GM19035 (cell line): Measurements from ENCODE around the gene SPATA31E1.
"Not testable (repeated sequence)": the region's sequence is repeated elsewhere in the genome, so short reads cannot be mapped to it uniquely, and the experiment has no call there.

ENCODE experiments used
- ATAC-seq: cut with Tn5 transposase; IDR thresholded peaks from one replicate; pipeline ENCODE4 v1.9.1; 2021; ENCODE audit not compliant: unreplicated experiment

SPATA31E1 gene

GRCh38 chr9:87882627-87883026 lies at the start of gene SPATA31E1:
TSS of gene SPATA31E1 (plus strand) at chr9:87882877. CDS start at chr9:87882892, 15 bp downstream.
- no peak for ATAC-seq

DNA sequence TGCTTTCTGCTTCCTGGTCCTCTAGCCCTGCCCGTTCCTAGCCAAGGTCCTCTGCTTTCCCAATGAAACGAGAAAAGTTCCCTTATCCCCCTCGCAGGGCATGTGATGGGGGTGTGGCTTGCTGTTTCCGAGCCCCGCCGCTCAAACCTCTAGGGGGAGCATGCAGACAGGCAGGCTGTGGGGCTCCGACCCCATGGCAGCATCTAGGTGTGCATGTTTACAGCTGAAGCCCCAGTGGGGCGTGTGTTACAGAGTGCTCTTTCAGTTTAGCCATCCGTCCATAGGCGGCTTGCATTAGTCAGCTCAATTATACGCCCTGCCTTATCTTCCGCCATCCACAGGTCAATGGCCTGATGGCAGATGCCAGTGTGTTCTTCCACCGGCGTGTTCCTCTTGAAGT lies 48.3 kb upstream of the SPATA31E1 start:
- ATAC-seq: no peak

- ATAC-seq: no peak
Measured at GRCh38 chr9:87836536-87836935, 46.1 kb upstream of the SPATA31E1 start.

- no peak for ATAC-seq
Measured at GRCh38 chr9:87836951-87837705, 45.5 kb upstream of the SPATA31E1 start.

DNA sequence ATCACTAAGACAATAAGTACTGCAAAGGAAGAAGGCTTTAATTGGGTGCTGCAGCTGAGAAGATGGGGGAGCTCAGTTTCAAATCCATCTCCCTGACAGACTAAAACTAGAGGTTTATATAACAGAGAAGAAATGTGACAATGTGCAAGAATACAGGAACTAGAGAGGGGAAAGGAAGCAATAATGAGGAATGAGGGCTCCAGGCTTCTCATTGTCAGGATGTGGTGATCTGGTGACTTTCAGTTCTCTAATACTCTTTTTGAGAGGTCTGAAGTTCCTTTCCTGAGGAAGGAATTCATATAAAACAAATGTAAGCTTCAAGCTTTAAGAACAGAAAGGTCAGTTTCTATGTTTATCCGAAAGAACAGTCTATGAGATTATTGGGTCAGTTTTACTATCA lies 42.5 kb upstream of the SPATA31E1 start:
- ATAC-seq: no peak

- ATAC-seq: no peak
Measured at GRCh38 chr9:87842878-87843585, 39.6 kb upstream of the SPATA31E1 start.

GRCh38 chr9:87844506-87844905 lies 38.2 kb upstream of the SPATA31E1 start:
- no peak for ATAC-seq

- not testable (repeated sequence) for ATAC-seq
Measured at GRCh38 chr9:87847817-87848216, 34.9 kb upstream of the SPATA31E1 start.

- no peak for ATAC-seq
Measured at GRCh38 chr9:87849144-87849758, 33.4 kb upstream of the SPATA31E1 start.

DNA sequence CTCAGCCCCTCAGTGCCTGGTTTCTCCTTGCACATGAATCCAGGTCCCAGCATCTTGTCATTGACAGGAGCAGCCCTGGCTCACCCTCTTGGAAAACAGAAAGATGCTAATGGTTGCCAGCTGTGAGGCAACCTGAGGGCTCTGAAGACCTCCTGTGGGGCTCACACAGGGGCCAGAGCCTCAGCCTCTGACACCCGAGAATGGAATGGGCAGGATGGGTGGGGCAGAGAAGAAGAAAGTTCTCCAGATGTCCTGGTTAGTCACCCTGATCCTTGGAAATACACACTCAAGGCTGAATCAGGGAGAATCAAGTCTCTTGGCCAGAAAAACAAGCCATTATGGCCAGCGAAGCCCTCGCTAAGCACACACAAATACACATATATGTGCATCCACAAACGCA lies 32.3 kb upstream of the SPATA31E1 start:
- ATAC-seq: no peak

DNA sequence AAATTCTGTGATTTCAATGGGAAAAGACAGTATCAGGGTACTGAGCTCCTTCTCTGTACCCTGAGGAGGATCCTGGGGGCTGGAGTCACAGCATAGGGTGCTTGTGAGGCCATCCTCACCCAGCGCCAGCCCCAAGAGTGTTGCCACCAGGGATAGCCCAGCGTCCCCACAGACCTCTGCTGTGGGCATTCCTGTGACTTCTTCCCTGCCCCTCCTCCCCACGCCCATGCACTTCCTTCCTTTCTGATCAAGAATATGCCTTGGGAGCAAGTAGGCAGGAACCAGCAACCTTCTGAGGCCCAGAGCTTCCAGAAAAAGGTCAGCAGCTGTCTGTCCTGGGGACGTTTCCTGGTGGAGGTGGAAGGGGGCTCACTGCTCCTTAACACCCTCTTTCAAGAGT lies 31.5 kb upstream of the SPATA31E1 start:
- not testable (repeated sequence) for ATAC-seq

DNA sequence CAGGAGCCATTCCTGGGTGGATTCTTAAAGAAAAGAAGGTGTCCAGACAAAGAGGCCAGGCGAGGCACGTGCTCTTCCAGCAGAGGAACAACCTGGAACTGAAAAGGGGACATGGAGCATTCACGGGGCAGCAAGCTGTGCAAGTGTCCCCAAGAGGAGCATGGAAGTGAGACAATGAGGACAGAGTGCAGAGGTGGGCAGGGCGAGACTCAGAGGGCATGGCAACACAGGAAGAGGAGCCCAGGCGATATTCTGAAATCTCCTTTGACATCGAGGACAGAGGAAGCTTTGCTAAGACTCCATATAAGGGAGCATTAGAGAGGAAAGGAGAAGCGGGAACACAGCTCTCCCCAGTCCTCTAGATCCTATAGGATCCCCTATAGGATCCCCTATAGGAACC lies 29.4 kb upstream of the SPATA31E1 start:
- ATAC-seq: no peak

DNA sequence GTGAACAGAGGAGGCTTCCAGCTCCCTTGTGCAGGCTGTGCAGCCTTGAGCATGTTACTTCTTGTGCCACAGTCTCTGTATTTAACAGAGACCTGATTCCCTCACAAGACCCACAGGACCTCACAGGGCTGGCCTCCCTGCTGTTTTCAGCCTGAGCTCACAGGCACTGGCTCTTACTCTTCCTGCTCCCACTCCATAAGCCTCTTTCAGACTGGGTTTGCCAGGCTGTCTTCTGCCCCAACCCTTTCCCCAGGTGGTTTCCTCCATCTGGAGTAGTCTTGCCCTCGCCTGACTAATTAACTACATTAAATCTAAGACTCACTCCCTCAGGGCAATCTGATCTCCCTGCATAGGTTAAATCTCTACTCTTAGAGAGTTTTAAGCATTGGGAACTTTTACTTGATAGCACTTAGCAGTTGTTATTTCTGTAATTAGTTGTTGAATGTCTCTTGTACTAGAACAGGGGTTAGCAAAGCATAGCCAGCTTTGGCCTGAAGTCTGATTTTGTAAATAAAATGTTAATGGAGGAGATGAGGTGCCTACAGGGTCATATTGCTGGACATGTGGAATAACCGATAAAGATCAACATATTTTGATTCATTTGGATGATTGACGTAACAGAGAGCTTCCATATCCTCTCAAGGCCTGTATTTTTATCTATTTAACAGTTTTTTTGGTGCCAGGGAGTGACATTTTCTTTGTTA lies 28.6 kb upstream of the SPATA31E1 start:
- no peak for ATAC-seq

DNA sequence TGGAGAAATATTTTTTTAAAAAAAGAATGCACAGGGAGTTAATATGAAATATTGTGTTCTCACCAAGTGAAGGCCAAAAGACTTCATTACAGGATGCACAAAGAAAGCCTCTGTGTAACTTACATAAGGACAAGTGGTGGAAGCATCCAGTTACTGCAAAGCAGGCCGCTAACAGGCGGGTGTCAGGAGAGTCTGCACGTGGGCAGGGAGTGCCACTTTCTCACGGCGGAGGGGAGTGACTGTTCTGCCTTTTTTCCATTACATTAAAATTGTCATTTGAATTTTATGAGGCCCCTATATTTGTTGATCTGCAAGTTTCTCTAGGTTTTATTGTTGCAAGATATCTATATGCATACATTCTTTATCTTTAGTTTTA lies 28.1 kb upstream of the SPATA31E1 start:
- no peak for ATAC-seq

- ATAC-seq: no peak
Measured at GRCh38 chr9:87855061-87855460, 27.6 kb upstream of the SPATA31E1 start.

DNA sequence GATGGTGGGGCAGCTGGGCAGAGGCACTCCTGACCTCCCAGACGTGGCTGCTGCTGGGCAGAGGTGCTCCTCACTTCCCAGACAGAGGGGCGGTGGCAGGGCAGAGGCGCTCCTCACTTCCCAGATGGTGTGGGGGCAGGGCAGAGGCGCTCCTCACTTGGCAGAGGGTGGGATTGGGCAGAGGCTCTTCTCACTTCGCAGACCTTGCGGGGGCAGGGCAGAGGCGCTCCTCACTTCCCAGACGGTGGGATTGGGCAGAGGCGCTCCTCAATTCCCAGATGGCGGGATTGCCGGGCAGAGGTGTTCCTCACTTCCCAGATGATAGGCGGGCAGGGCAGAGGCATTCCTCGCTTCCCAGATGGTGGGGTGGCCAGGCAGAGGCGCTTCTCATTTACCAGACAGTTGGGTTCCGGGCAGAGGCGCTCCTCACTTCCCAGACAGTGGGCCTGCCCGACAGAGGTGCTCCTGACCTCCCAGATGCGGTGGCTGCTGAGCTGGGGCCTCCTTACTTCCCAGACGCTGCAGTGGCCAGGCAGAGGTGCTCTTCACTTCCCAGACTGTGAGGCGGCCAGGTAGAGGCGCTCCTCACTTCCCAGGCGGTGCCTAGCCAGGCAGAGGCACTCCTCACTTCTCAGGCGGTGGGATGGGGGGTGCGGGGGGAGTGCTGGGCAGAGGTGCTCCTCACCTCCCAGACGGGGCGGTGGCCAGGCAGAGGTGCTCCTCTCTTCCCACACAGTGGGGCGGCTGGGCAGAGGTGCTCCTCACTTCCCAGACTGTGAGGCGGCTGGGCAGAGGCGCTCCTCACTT lies 25.3 kb upstream of the SPATA31E1 start:
- ATAC-seq: no peak

- no peak for ATAC-seq
Measured at GRCh38 chr9:87857948-87858335, 24.7 kb upstream of the SPATA31E1 start.

- ATAC-seq: no peak
Measured at GRCh38 chr9:87859137-87859536, 23.5 kb upstream of the SPATA31E1 start.

DNA sequence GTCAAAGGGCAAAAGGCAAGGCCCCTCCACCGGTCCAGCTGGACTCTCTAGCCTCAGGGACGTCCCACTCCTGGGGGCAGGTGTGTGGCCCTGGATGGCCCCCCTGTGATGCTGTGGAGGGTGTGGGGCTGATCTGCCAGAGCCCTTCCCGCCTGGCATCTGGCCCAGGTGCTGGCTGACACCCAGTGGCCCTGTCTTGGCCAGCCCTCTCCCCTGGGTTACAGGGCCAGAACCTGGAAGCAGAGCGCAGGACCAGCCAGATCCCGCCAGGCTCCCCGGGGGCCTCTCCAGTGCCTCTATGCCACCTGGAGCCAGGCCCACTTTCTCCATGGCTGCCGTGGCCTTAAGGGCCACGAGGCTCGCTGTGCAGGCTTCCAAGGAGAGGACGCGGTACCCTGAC lies 22.9 kb upstream of the SPATA31E1 start:
- no peak for ATAC-seq

GRCh38 chr9:87861332-87861731 lies 21.3 kb upstream of the SPATA31E1 start:
- ATAC-seq: no peak
